ENCODE results near the gene DUSP15. TPM values are rescaled to one million over a fixed set of nuclear protein-coding genes. Genes with fewer than 3 reads are reported as not detected.
"Not testable (repeated sequence)": the region's sequence is repeated elsewhere in the genome, so short reads cannot be mapped to it uniquely, and the experiment has no call there.

DUSP15 gene
- polyA plus RNA-seq, 3 donors: not detected

GRCh38 chr20:31918466-31919105 is 48.3 kb upstream of the DUSP15 start:
- Mint-ChIP-seq H3K9me3 (peaks cover 0 to 4% (median 1%) of the 10 kb centered on the region in 7 donors), H3K36me3 (no peaks in the 10 kb centered on the region), H3K27me3 (ENCODE audit: low read depth in 3 of 3) (peaks cover 3 to 6% (median 4%) of the 10 kb centered on the region in 3 donors), H3K4me3 (peak overlapping the region in 1 of 2 donors; percentile 85), H3K4me1 (peaks cover 13% of the 10 kb centered on the region), H3K27ac (no peak overlapping the region)
- intact Hi-C loops (cut with micrococcal nuclease): no loop called here
- Histone ChIP-seq H3K27me3 (ENCODE audit: control insufficient read depth in 2 of 2, insufficient read depth in 2 of 2, low read length in 2 of 2) (no peaks in the 10 kb centered on the region), H3K4me2 (replicated peaks; ENCODE audit: extremely low read depth, low read length, poor library complexity, severe bottlenecking) (no peak overlapping the region), H3K9ac (ENCODE audit: insufficient read depth, low read length, poor library complexity, severe bottlenecking) (no peak overlapping the region), H3K36me3 (replicated peaks in 1 of 2; ENCODE audit: control insufficient read depth in 1 of 2, insufficient read depth in 2 of 2, low read length in 2 of 2) (no peaks in the 10 kb centered on the region), H4K20me1 (ENCODE audit: insufficient read depth, low read length) (no peaks in the 10 kb centered on the region), H3K4me3 (replicated peaks in 1 of 3; ENCODE audit: low read depth in 2 of 3, low read length in 3 of 3) (no peak overlapping the region), H3K9me3 (replicated peaks in 1 of 2; ENCODE audit: control insufficient read depth in 1 of 2, insufficient read depth in 1 of 2, low read length in 2 of 2) (no peaks in the 10 kb centered on the region), H3K27ac (ENCODE audit: low read depth in 1 of 2, low read length in 2 of 2) (no peak overlapping the region), H3K4me1 (ENCODE audit: control insufficient read depth in 1 of 2, insufficient read depth in 2 of 2, low read length in 2 of 2) (no peaks in the 10 kb centered on the region), H3K79me2 (ENCODE audit: insufficient read depth, low read length) (no peaks in the 10 kb centered on the region), H2AFZ (ENCODE audit: insufficient read depth, low read depth, low read length, poor library complexity, severe bottlenecking) (peak overlapping the region; percentile 35)
- DNase-seq: no peak
- TF ChIP-seq, protein P1, sequence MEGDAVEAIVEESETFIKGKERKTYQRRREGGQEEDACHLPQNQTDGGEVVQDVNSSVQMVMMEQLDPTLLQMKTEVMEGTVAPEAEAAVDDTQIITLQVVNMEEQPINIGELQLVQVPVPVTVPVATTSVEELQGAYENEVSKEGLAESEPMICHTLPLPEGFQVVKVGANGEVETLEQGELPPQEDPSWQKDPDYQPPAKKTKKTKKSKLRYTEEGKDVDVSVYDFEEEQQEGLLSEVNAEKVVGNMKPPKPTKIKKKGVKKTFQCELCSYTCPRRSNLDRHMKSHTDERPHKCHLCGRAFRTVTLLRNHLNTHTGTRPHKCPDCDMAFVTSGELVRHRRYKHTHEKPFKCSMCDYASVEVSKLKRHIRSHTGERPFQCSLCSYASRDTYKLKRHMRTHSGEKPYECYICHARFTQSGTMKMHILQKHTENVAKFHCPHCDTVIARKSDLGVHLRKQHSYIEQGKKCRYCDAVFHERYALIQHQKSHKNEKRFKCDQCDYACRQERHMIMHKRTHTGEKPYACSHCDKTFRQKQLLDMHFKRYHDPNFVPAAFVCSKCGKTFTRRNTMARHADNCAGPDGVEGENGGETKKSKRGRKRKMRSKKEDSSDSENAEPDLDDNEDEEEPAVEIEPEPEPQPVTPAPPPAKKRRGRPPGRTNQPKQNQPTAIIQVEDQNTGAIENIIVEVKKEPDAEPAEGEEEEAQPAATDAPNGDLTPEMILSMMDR (IDR thresholded peaks at IDR 0.05): no peak
- WGBS (ENCODE audit: insufficient coverage): 92% methylated on average over 6 of the region's 7 CpGs

- intact Hi-C loops (cut with micrococcal nuclease); H4K20me1 ChIP-seq (ENCODE audit: insufficient read depth, low read length); H3K36me3 ChIP-seq (replicated peaks in 1 of 2; ENCODE audit: control insufficient read depth in 1 of 2, insufficient read depth in 2 of 2, low read length in 2 of 2); H3K27ac Mint-ChIP-seq; H3K4me1 ChIP-seq (ENCODE audit: control insufficient read depth in 1 of 2, insufficient read depth in 2 of 2, low read length in 2 of 2); H3K27me3 Mint-ChIP-seq (ENCODE audit: low read depth in 3 of 3); H3K27me3 ChIP-seq (ENCODE audit: control insufficient read depth in 2 of 2, insufficient read depth in 2 of 2, low read length in 2 of 2); H3K79me2 ChIP-seq (ENCODE audit: insufficient read depth, low read length); H3K9me3 Mint-ChIP-seq; H3K36me3 Mint-ChIP-seq; DNase-seq; H3K4me3 ChIP-seq (replicated peaks in 1 of 3; ENCODE audit: low read depth in 2 of 3, low read length in 3 of 3); H3K9me3 ChIP-seq (replicated peaks in 1 of 2; ENCODE audit: control insufficient read depth in 1 of 2, insufficient read depth in 1 of 2, low read length in 2 of 2); H3K4me2 ChIP-seq (replicated peaks; ENCODE audit: extremely low read depth, low read length, poor library complexity, severe bottlenecking); H3K9ac ChIP-seq (ENCODE audit: insufficient read depth, low read length, poor library complexity, severe bottlenecking); H3K27ac ChIP-seq (ENCODE audit: low read depth in 1 of 2, low read length in 2 of 2): not testable (repeated sequence)
- Mint-ChIP-seq H3K4me1 (peaks cover 13% of the 10 kb centered on the region), H3K4me3 (peak overlapping the region; percentile 13 to 85)
- peak overlapping the region; percentile 35 for H2AFZ ChIP-seq (ENCODE audit: insufficient read depth, low read depth, low read length, poor library complexity, severe bottlenecking)
- 0% methylated on average over 4 of the region's 7 CpGs for WGBS (ENCODE audit: insufficient coverage)
These were observed 47.7 kb upstream of the DUSP15 start for GRCh38 chr20:31917962-31918412.

Measured in CD14-positive monocyte (primary cell).